ENCODE data around the gene DEAF1.

The DEAF1 gene

DNA sequence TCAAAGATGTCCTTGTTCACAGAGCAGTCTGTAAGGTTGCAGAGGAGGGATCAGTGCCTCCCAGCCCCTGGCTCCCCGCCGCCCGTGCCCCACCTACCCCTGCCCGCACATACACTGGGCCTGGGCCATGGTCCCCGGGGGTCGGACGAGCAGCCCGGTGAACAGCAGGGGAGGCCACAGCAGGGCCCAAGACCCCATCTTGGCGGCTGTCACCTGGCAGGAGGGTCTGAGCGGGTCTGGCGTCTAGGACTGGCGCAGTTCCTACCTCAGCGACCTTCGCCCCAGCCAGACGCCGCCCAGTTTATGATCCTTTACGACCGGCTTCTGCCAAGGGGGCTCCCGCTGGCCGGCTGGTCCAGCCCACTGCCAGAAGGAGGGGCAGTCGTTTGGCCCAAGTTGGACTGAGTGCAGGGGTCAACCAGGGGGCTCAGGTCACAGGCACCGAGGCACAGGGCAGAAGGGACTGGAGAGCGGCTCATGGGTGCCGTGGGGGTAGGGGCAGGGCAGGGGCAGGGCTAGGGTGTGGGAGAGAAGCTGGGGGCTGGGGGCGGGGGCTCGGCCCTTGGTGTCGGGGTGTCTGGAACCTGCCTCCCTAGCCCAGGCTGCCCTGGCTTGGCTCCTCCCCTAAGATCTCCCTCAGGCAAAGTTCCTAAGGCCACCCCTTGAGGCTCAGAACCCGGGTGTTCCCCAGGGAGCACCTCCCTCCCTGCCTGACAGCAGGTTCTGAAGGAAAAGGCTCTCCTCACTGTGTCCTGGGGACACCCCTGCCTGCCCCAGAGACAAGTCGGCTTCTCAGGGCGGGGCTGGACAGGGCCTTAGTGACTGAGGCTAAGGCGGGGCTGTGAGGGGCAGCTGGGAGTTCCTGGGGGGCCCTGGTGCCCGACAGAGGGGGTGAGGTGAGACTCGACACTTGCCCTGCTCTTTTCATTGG is 70.1 kb downstream of the DEAF1 start, which contains the start of gene CDHR5:
TSS of gene CDHR5 (minus strand) at position 251 of the 931 bp plus-strand sequence. CDS start at position 198, 53 bp downstream.
- H3K9me3 ChIP-seq (ENCODE audit: insufficient read depth, low read length): no peaks in the 10 kb centered on the region
- TF ChIP-seq SUZ12 (IDR thresholded peaks at IDR 0.05; ENCODE audit: extremely low read depth, insufficient read depth, insufficient read length) (no peak), ZNF274 (IDR thresholded peaks at IDR 0.05; ENCODE audit: low read depth, low read length) (no peak), YY1 (IDR thresholded peaks at IDR 0.05; ENCODE audit: insufficient read depth, insufficient read length) (no peak)
- peaks cover 49% of the 10 kb centered on the region for H3K36me3 ChIP-seq (ENCODE audit: insufficient read depth, insufficient read length, low read length)
- H3K27me3 ChIP-seq (ENCODE audit: insufficient read depth, insufficient read length): no peaks in the 10 kb centered on the region
- peak within 1 kb of the TSS; percentile 4 for H3K9ac ChIP-seq (ENCODE audit: insufficient read length, low read depth)
- H3K4me1 ChIP-seq (ENCODE audit: insufficient read depth, insufficient read length): peaks cover 14% of the 10 kb centered on the region
- no peak for DNase-seq (ENCODE audit: low read depth, low spot score)
- H3K4me3 ChIP-seq (ENCODE audit: insufficient read length, low read depth): no peak within 1 kb of the TSS

DNA sequence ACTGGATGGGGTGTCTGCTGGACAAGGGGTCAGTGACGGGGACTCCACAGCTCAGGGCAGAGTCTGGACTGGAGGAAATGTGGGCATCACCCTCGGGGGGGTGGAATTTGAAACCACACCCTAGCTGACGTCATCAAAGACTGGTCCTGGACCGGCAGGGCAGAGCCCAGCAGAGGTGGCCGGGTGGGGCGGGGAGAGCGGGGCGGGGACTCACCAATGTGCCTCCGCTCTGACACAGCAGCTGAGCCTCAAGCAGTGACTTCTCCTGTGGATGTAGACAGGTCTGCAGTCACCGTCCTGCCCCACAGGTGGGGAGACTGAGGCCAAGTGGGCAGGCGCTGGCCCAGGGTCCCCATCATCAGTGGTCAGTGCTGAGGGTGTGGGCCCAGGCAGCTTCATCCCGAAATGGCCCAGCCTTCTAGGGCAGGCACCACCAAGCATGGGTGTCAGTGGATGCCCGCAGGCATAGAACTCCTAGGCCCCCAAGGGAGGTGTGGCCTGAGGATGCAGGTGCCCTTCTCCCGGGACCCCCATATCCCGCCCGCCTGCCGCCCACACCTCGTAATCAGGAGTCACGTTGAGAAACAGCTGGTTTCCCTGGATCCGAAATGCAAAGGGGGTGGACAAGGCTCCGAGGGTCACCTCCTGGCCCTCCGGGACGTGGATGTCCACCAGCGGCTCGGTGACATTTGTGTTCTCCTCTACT is 70.9 kb downstream of the DEAF1 start:
- Histone ChIP-seq H3K4me1 (ENCODE audit: insufficient read depth, insufficient read length) (peaks cover 16% of the 10 kb centered on the region), H3K27me3 (ENCODE audit: insufficient read depth, insufficient read length) (no peaks in the 10 kb centered on the region), H3K36me3 (ENCODE audit: insufficient read depth, insufficient read length, low read length) (peaks cover 52% of the 10 kb centered on the region), H3K9ac (ENCODE audit: insufficient read length, low read depth) (peak overlapping the region; percentile 4), H3K4me3 (ENCODE audit: insufficient read length, low read depth) (no peak overlapping the region), H3K9me3 (ENCODE audit: insufficient read depth, low read length) (no peaks in the 10 kb centered on the region)
- DNase-seq (ENCODE audit: low read depth, low spot score): no peak
- TF ChIP-seq SUZ12 (IDR thresholded peaks at IDR 0.05; ENCODE audit: extremely low read depth, insufficient read depth, insufficient read length) (no peak), YY1 (IDR thresholded peaks at IDR 0.05; ENCODE audit: insufficient read depth, insufficient read length) (no peak), ZNF274 (IDR thresholded peaks at IDR 0.05; ENCODE audit: low read depth, low read length) (no peak)

DNA sequence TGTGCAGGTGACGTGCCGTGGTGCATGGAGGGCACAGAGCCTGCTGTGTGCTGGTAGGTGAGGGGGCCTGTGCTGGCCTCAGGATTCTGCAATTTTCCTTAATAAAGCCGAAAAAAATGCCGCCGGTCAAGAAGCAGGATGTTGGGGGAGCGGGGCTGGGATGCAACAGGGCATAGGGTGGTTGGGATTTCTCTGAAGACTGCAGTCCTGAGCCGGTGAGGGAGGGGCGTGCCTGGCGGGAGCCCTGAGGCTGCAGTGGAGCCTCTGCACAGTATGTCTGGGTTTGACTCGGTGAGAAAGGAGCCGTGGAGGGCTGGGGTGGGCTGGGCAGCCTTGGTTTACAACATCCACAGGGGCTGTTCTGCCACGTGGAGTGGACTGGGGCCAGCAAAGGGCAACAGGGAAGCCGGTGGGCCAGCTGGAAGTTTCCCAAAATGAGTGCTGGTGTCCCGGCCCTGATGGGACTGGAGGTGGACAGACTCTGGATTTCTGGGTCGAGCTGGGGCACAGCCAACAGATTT is 71.6 kb downstream of the DEAF1 start:
- TF ChIP-seq YY1 (IDR thresholded peaks at IDR 0.05; ENCODE audit: insufficient read depth, insufficient read length): no peak
- TF ChIP-seq ZNF274 (IDR thresholded peaks at IDR 0.05; ENCODE audit: low read depth, low read length): no peak
- TF ChIP-seq SUZ12 (IDR thresholded peaks at IDR 0.05; ENCODE audit: extremely low read depth, insufficient read depth, insufficient read length): no peak
- H3K27me3 ChIP-seq (ENCODE audit: insufficient read depth, insufficient read length): no peaks in the 10 kb centered on the region
- H3K4me3 ChIP-seq (ENCODE audit: insufficient read length, low read depth): no peak overlapping the region
- no peaks in the 10 kb centered on the region for H3K9me3 ChIP-seq (ENCODE audit: insufficient read depth, low read length)
- H3K36me3 ChIP-seq (ENCODE audit: insufficient read depth, insufficient read length, low read length): peaks cover 57% of the 10 kb centered on the region
- no peak overlapping the region for H3K9ac ChIP-seq (ENCODE audit: insufficient read length, low read depth)
- peaks cover 17% of the 10 kb centered on the region for H3K4me1 ChIP-seq (ENCODE audit: insufficient read depth, insufficient read length)
- DNase-seq (ENCODE audit: low read depth, low spot score): no peak

DNA sequence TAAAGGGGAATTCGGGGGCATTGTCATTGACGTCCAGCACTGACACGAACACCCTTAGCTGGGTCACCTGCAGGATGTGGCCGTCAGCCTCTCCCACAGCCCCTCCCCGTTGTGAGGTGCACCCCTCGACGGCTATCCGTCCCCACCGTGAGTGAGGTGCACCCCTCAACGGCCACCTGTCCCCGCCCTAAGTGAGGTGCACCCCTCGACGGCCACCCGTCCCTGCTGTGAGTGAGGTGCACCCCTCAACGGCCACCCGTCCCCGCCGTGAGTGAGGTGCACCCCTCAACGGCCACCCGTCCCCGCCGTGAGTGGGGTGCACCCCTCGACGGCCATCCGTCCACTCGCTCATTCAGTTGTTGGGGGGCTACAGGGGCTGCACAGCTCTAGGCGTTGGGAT is 73.2 kb downstream of the DEAF1 start:
- H3K9me3 ChIP-seq (ENCODE audit: insufficient read depth, low read length): no peaks in the 10 kb centered on the region
- H3K36me3 ChIP-seq (ENCODE audit: insufficient read depth, insufficient read length, low read length): peaks cover 67% of the 10 kb centered on the region
- TF ChIP-seq SUZ12 (IDR thresholded peaks at IDR 0.05; ENCODE audit: extremely low read depth, insufficient read depth, insufficient read length): no peak
- TF ChIP-seq YY1 (IDR thresholded peaks at IDR 0.05; ENCODE audit: insufficient read depth, insufficient read length): no peak
- TF ChIP-seq ZNF274 (IDR thresholded peaks at IDR 0.05; ENCODE audit: low read depth, low read length): no peak
- H3K4me3 ChIP-seq (ENCODE audit: insufficient read length, low read depth): no peak overlapping the region
- no peaks in the 10 kb centered on the region for H3K27me3 ChIP-seq (ENCODE audit: insufficient read depth, insufficient read length)
- no peak overlapping the region for H3K9ac ChIP-seq (ENCODE audit: insufficient read length, low read depth)
- H3K4me1 ChIP-seq (ENCODE audit: insufficient read depth, insufficient read length): peaks cover 15% of the 10 kb centered on the region
- no peak for DNase-seq (ENCODE audit: low read depth, low spot score)

DNA sequence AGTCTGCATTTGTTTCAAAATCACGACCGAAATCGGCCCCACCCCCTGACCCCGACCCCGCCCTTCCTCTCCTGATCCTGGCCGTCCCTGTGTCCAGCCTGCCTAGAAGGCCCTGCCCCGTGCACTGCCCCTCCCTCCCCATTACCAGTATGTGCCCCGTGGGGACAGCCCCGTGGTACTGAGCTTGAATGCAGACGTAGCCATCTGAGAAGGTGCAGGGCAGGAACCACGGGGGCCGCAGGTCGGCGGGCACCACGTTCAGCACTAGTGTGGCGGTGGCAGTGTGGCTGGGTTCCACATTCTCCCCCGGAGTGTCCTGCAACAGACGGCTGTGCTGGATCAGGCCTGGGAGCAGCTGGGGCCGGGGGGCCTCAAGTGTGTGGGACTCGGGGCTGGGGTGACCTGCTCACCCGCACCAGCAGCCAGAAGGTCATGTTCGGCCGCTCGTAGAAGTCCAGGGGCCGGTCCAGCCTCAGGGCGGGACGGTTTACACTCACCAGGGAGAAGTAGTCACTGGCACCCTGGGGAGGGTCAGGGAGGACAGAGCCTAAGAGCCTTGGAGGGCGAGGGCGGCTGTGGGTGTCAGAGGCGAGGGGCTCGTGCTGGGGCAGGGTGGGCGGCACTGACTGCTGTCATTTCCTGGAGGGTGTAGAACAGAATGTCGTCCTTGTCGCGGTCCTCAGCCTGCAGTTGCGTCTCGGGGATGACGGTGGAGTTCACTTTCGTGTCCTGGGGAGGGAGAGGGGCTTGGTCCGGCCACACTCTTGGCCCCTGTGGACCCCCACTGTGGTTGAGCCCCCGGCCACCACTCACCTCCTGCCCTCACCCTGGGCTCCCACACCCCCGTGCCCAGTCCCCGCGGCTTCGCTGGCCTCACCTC is 73.8 kb downstream of the DEAF1 start:
- peaks cover 72% of the 10 kb centered on the region for H3K36me3 ChIP-seq (ENCODE audit: insufficient read depth, insufficient read length, low read length)
- no peaks in the 10 kb centered on the region for H3K9me3 ChIP-seq (ENCODE audit: insufficient read depth, low read length)
- no peaks in the 10 kb centered on the region for H3K27me3 ChIP-seq (ENCODE audit: insufficient read depth, insufficient read length)
- H3K9ac ChIP-seq (ENCODE audit: insufficient read length, low read depth): no peak overlapping the region
- peaks cover 18% of the 10 kb centered on the region for H3K4me1 ChIP-seq (ENCODE audit: insufficient read depth, insufficient read length)
- no peak overlapping the region for H3K4me3 ChIP-seq (ENCODE audit: insufficient read length, low read depth)
- TF ChIP-seq YY1 (IDR thresholded peaks at IDR 0.05; ENCODE audit: insufficient read depth, insufficient read length) (no peak), SUZ12 (IDR thresholded peaks at IDR 0.05; ENCODE audit: extremely low read depth, insufficient read depth, insufficient read length) (no peak), ZNF274 (IDR thresholded peaks at IDR 0.05; ENCODE audit: low read depth, low read length) (no peak)
- DNase-seq (ENCODE audit: low read depth, low spot score): no peak

DNA sequence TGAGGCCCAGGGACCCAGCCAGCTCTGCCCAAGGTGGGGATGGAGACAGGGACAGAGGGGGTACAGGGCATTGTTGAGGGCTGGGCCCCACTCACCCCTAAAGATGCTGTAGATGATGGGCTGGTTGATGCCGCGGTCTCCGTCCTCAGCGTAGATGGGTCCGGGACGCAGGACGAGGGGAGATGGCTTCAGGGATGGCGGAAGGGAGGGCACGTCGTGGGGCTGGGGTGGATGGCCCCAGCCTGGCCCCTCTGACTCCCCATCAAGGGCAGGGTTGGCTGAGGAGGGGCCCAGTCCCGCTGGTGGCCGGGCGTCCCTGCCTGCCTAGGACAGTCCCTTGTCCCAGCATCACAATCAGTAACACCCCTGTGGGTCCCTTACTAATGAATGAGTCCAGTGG is 74.8 kb downstream of the DEAF1 start:
- H3K4me3 ChIP-seq (ENCODE audit: insufficient read length, low read depth): no peak overlapping the region
- H3K36me3 ChIP-seq (ENCODE audit: insufficient read depth, insufficient read length, low read length): peaks cover 76% of the 10 kb centered on the region
- H3K9ac ChIP-seq (ENCODE audit: insufficient read length, low read depth): no peak overlapping the region
- DNase-seq (ENCODE audit: low read depth, low spot score): no peak
- no peaks in the 10 kb centered on the region for H3K9me3 ChIP-seq (ENCODE audit: insufficient read depth, low read length)
- TF ChIP-seq ZNF274 (IDR thresholded peaks at IDR 0.05; ENCODE audit: low read depth, low read length) (no peak), YY1 (IDR thresholded peaks at IDR 0.05; ENCODE audit: insufficient read depth, insufficient read length) (no peak), SUZ12 (IDR thresholded peaks at IDR 0.05; ENCODE audit: extremely low read depth, insufficient read depth, insufficient read length) (no peak)
- H3K27me3 ChIP-seq (ENCODE audit: insufficient read depth, insufficient read length): no peaks in the 10 kb centered on the region
- H3K4me1 ChIP-seq (ENCODE audit: insufficient read depth, insufficient read length): peaks cover 17% of the 10 kb centered on the region
